GM18858 (cell line): ENCODE results near the gene CILP2.
A peak's percentile ranks its signal among the peaks of the same experiment; 100 is the strongest.

ENCODE experiments used
- ATAC-seq: cut with Tn5 transposase; IDR thresholded peaks from one replicate; pipeline ENCODE4 v1.9.1; 2021; ENCODE audit not compliant: unreplicated experiment

CILP2 gene

DNA sequence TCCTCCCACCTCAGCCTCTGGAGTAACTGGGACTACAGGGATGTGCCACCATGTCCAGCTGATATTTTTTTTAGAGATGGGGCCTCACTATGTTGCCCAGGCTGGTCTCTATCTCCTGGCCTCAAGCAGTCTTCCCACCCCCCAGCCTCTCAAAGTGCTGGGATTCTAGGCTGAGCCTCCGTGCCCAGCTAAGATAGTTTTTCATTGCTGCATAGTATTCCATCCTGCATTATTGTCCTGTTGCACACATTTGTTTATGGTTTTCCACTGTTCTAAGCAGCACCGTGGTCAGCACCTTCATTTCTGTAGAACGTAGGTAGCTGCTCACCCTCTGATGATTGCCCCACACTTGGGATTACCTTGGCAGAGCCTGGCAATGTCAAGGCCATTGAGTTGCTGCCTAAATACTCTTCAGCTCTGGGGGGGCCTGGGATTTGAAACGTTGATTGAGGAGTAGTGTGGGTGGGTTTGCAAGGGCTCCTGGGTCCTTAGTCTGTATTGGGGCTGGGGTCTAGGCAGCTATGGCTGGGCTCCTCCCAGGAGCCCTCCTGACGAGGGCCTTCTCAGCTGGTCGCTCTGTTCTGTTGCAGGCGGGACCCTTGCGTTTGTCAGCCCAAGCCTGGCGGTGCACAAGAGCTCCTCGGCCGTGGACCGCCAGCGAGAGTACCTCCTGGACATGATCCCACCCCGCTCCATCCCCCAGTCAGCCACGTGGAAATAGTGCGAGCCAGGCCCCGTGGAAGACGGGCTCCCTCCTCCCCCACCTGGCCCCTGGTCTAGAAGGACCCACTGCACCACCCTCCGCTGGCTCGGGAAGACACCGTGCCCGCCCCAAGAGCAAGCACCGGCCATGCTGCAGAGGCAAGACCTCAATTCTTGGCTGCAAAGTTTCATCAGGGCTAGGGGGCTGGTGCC, 33.1 kb upstream of the CILP2 start:
- ATAC-seq = no peak

DNA sequence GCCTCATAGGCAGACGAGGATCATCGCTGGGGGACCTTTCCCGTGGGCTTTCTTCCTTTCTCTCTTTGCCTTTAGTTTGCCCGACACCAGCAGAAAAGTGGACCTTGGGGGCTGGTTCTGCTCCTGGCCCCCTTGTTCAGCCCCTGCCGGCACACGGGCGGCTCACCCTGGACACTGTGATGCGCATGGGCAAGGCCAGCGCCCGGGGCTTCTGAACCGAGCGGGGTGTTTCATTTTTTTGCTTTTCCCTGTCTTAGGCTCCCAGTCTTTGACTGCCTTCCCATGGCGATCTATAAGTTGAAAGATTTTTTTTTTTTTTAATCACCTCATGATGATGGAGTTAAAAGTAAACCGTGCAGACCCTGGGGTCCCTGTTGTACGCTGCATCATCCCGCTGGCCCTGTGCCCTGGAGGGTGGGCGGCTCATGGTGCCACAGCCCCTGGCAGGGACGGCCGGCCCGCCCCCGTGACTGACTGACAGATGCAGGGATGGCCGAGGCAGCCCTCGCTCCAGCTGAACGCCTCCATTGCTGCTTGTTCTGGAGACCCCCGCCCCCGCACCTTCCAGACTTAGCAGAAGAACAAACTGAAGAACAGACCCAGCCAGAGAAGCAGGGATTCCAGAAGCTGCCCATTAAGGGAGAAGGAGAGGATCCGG, 32.3 kb upstream of the CILP2 start:
- no peak for ATAC-seq

DNA sequence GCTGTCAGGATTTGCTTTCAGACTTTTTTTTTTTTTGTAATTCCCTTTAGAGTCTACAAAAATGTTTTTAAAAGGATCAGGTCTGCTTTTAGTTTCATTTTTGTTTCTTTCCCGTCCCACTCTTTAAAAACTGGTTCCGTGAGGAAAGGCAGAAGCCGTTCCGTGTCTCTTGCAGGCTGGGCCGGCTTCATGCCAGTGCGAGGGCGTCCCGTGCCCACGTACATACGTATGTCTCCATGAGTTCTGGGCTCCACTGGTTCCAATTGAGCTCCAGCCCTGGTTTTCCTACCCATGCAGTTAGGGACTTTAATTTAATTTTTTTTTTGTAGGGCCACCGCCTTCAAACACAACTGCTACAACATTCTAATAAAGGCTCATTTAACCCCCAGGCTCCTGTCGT, 31.5 kb upstream of the CILP2 start:
- no peak for ATAC-seq

DNA sequence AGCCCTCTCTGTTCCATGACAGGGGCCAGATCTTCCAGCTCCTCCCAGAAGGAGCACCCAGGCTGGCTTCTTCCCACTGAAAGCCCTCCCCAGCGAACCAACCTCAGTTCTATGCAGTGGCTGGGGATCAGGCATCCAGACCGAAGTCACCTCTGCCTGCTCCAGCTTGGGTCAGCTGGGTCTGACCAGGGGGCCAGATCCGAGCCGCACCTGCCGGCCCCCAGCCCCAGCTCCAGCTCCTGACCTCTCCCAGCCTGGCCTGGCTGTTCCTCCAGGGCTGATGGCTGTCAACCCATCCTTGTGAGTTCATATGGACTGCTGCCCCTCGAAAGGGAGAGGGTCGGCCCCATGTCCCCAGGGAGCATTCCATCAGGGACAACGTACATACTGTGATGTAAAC, 30.7 kb upstream of the CILP2 start:
- ATAC-seq = no peak

DNA sequence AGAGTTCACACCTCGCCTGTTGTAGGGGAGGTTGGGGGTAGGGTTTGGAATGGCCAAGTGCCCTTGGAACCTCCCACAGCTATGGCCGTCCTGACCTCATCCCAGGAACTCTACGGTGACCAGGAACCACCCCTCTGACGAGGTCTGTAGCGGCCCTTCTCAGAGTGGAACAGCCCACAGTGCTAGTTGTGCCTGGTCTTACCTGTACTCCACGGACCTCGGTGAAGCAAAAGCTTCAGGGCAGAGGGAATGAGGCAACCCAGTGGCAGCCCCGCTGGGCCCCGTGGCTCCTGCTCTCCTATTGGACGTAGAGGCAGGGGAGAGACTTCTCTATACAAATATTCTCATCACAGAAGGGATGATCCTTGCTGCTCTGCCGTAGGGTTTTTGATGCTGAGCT, 29.8 kb upstream of the CILP2 start:
- no peak for ATAC-seq

DNA sequence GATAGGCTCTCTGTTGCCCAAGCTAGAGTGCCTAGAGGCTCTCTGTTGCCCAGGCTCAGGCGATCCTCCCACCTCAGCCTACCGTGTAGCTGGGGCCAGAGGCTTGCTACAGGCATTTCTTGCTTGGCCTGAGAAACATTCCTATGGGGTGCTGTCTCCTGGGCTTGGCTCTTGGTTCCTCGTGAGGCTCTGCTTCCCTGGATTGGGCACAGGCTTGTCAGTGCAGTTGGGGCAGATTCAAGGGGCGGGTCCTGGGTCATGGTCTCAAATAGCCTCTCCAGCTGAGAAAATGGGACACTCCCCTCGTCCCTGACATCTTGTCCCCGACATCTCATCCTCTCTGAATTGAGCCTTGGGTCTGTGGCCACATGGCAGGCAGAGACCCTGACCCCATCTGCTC, 27.6 kb upstream of the CILP2 start:
- no peak for ATAC-seq

DNA sequence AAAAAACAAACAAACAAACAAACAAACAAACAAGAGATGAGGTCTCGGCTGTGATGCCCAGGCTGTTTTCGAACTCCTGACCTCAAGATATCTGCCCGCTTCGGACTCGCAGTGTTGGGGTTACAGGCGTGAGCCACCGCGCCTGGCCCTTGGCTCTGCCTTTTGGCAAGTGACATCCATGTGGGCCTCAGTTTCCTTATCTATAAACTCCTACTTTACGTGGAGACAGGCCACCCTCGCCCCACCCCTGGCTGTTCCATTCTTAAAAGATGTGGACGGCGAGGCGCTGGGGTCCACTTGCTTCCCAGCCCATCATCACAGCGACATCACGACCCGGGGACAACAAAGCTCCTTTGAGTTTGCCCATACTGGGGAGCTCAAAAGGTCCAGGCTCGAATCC, 24.4 kb upstream of the CILP2 start:
- no peak for ATAC-seq

DNA sequence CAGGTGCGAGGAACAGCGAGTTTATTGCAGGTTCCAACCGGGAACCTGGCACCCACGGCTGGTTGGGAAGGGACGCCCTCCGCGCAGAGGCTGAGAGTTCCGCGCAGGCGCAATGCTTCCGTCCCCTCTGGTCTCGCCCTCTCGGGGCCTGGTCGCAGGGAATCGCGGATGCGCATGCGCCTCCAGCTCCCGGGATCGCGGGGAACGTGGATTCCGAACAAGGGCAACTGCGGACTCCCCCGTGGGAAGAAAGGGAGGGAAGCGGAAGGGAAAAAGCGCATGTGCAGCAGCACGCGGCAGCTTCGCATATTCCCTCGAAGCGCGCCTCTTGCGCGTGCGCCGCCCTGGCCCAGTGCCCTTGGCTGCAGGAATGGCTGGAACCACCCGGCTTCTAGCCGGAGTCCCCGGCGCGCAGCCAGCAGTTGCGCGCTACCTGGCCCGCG, 23.8 kb upstream of the CILP2 start:
- no peak for ATAC-seq

DNA sequence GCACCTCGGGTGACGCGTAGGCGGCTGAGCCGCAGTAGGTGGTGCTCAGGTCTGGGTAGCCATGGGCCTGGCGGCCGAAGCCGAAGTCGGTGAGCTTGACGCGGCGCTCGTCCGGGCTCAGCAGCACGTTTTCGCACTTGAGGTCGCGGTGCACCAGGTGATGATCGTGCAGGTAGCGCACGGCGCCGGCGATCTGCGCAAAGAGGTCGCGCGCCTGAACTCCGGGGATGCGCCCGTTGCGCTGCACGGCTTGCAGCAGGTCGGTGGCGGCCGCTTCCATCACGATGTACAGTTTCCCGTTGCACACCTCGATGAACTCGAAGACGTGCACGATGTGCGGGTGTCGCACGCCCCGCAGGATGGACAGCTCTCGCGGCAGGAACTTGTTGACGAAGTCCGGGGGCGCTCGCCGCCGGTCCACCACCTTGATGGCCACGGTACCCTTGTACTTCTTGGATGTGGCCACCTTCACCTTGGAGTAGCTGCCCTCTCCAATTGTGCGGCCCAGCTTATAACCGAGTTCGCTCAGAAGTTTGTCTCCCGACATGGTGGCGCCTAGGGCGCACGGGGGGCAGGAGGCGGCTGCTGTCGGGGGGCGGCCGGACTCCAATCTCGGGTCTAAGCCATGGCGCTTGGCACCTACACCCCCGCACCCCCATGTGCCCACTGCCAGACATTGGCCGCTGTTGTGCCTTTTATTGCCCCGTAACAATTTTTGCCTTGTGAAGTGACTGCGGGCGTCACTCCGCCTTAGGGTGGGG, 23.0 kb upstream of the CILP2 start, which contains the start of gene TSSK6:
TSSK6 (minus strand) TSS at position 668 of the 761 bp plus-strand sequence; CDS start at position 547, 121 bp downstream.
- ATAC-seq = no peak

DNA sequence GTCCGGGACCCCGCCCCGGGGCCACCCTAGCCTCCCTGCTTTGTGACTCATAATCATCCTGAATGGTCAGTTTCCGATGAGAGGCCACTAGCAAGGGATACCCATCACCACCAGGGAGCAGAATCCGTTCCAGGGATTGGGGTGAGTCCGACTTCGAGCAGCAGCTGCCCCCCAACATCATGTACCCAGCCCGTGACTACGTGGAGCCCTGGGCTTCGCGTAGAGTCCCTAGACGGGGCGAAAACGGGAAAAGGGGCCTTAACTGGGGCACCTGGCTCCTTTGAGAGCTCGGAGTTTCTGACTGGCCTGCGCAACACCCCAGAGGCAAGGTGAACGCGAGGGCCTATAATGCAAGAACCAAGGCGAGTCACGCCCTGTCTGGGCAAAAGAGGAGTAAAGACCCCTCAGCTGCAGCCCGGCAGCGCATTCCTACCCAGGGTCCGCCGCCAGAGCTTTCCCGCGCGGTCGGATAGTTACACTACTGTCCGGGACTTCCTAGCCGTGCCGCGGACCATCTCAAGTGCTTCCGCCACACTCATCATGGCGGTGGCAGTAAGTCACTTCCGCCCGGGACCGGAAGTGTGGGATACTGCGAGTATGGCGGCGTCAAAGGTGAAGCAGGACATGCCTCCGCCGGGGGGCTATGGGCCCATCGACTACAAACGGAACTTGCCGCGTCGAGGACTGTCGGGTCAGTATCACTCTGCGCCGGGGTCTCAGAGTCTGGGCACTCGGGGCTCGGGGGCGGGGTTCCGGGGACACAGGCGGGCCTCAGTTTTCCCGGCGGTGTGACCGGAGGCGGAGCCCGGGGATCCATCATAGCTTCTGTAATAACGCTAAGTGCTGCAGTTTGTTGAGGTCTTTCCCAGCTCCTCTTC, 22.2 kb upstream of the CILP2 start, which contains the start of gene NDUFA13:
NDUFA13 (plus strand) TSS at position 584 of the 878 bp plus-strand sequence; CDS start at position 598, 14 bp downstream.
- peak; percentile 78 for ATAC-seq

DNA sequence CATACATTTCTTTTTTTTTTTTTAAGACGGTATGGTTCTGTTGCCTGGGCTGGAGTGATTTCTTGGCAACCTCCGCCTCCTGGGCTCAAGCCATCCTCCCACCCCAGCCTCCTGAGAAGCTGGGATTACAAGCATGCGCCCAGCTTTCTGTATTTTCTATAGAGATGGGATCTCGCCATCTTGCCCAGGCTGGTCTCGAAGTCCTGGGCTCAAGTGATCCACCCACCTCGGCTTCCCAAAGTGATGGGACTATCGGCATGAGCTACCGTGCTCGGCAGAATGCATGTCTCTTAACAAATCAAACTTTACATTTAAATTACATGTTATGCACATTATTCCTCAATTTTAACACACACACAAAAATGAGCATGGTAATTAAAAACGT, 20.8 kb upstream of the CILP2 start:
- no peak for ATAC-seq

DNA sequence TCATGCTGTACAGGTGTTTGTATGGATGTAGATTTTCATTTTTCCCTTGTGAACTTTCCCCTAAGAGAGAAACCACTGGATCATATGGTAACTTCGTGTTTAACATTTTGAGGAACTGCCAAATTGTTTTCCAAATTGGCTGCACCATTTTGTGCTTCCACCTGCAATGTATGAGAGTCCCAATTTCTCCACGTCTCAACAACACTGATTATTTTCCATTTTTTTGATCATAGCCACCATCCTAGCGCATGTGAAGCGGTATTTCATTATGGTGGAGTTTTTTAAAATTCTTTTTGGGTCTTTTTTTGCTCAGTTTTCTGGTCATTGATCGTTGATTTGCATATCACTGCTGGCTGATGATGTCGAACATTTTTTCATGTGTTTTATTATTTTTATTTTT, 17.1 kb upstream of the CILP2 start:
- ATAC-seq = no peak

DNA sequence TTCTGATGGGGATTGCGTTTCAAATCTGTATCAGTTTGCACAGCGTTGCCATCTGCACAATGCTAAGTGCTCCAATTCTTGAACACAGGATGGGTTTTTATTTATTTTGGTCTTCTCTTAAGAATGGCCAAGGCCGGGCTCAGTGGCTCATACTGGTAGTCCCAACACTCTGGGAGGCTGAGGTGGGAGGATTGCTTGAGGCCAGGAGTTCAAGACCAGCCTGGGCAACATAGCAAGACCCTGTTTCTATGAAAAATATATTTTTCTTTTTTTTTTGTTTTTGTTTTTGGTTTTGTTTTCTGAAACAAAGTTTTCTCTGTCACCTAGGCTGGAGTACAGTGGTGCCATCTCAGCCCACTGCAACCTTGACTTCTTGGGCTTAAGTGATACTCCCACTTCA, 14.9 kb upstream of the CILP2 start:
- no peak for ATAC-seq

DNA sequence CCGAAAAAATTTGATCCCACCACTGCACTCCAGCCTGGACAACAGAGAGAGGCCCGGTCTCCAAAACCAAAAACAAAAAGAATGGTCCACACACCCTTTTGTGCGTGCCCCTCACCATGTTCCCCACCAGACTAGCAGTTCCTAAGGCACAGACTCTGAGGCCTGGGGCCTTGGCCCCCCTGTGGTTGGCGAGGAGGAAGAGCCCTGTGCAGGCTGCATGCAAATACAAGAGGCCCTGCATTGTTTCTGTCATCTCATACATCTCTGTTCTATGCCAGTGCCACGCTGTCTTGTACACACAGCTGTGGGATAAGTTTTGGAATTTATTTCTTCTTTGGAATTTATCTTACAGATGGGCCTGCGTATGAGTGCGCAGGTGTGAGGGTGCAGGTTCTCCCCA, 14.0 kb upstream of the CILP2 start:
- ATAC-seq = no peak

DNA sequence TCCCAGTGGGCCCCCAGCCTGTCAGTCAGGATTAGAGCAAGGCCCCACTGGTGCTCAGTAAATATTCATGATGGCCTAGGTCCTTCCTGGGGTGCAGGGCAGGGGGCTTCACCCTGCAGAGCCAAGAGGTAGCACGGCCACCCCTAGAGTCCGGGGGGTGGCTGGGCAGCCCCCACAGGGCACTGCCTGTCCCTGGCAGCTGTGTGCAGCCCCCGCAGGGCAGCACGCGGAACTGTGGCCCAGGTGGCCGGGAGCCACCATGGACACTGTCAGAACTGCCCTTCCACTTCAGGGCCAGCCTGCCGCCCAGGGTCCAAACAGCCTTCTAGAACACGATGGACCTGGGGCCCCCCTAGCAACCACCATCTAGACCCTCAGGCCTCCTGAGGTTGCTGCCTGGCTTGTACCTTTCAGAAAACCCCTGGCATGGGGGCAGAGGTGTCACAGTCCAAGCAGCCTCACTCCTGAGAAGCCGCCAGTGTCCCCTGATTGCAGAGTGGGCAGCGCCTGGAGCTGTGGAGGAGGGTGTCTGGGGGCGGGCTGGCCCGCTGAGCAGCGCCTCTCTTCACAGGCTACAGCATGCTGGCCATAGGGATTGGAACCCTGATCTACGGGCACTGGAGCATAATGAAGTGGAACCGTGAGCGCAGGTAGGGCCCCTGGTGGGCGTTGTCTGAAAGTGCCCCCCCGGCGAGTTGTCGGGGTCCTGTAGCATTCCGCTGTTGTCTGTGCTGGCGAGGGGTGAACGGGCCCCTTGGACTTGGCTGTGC, 12.3 kb upstream of the CILP2 start:
- no peak for ATAC-seq

DNA sequence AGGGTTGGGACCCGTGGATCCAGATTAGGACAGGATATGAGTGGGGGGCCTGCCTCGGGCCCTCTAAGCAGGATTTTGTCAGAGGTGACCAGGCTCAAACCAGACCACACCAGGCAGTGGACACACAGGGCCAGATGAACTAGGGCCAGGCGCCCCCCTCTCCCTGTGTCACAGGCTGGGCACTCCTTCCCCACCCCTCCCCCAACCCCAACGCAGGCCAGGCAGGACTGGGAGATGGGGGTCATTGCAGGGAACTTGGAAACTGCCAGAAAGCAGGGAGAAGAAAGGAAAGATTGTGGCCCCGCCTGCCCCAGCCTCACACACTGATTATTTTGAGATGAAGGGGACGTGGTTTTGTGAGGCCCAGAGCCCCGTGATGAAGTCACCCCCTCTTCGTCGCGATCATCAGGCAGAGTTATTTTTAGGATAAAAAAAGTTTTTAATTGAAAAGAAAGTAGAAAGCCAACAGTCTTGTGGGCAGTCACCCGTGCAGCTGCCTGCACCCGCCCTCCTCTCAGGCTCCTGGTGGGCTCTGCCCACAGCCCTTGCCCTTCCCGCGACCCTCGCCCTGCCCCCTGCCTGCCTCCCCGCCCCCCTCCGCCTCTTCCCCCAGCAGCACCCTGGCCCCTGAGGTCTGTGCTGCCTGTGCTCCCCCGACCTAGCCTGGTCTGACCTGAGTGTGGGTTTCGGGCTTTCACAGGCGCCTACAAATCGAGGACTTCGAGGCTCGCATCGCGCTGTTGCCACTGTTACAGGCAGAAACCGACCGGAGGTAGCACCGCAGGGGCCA, 11.3 kb upstream of the CILP2 start:
- no peak for ATAC-seq

DNA sequence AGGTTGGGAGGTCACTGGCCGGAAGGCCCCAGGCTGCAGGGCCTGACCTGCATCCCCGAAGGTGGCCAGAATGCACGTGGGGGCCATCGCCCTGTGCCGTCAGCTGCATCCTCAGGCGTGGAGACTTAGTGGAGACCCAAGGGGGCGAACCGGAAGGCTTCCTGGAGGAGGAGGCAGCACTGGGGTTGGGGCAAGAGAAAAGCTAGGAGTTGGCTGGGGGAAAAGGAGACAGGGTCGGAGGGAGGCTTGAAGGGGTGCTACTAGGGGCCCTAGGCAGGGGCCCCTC, 10.8 kb upstream of the CILP2 start:
- ATAC-seq = no peak

DNA sequence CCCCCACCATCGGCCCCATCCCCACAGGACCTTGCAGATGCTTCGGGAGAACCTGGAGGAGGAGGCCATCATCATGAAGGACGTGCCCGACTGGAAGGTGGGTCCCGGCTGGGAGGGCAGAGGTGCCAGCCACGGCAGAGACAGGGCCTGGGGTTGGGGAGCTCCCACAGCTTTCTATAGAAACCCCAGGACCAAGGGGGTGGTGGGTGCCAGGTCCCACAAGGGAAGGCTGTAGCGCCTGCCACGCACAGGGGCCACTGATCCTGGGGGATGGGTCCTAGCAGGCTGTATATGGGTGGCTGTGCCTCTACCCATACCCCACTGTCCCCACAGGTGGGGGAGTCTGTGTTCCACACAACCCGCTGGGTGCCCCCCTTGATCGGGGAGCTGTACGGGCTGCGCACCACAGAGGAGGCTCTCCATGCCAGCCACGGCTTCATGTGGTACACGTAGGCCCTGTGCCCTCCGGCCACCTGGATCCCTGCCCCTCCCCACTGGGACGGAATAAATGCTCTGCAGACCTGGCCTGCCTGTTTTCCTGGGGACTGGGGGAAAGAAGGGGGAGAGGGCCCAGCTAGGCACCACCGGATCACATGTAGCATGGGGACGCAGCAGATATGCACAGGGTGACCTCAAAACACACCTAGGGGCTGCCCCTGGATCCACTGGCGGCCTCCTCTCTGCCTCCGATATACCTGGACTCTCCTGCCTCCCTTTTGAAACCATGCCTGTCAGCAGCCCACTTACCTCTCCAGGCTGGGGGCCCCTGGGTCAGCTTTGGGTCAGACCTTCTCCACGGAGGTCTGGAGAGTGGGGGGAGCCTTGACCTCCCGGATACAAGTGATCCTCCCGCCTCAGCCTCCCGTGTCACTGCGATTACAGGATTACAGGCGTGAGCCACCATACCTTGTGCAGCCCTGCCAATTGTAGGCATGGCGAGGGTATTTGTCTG, 10.1 kb upstream of the CILP2 start:
- no peak for ATAC-seq
